Fibroblast of mammary gland (primary cell): ENCODE measurements around the gene COX5B.

Experiments used
- DNase-seq: peaks from one replicate; pipeline ENCODE4 v3.0.0-alpha.2; 2010; ENCODE audit warnings: low read depth
- H3K4me3 ChIP-seq: 2 replicates; pipeline ENCODE4 v1.5.1; 2011; ENCODE audit warnings: low read depth, mild to moderate bottlenecking, low read length, moderate library complexity; ENCODE audit not compliant: control insufficient read depth
- CTCF ChIP-seq: conservative IDR thresholded peaks from 2 replicates; pipeline ENCODE4 v1.5.1; 2011; ENCODE audit warnings: low read depth, low read length, inconsistent platforms; ENCODE audit not compliant: control insufficient read depth, insufficient read depth

Gene COX5B

DNA sequence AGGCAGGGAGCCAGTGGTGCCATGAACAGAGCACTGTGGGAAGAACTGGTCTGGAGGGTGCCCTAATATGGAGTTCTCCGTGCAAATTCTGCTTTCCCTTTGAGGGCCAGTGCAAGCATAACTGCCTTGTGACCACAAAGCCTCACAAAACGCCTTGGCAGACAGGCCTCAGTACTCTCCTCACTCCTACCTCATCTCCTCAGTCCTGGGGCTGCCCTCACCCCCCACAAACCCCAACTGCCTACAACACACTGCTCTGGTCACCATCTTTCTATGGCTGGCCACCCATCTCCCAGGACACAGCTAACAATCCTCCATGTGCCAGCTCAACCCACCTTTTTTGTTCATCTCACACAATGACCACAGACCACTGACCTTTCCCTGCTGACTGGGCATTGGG, 8.9 kb downstream of the COX5B start:
- no peak overlapping the region for H3K4me3 ChIP-seq
- TF ChIP-seq CTCF = no peak

GRCh38 chr2:97656129-97656755, 10.4 kb downstream of the COX5B start:
- H3K4me3 ChIP-seq = no peak overlapping the region
- DNase-seq = no peak
- TF ChIP-seq CTCF = no peak

More for the DNA sequence above, 8.9 kb downstream of the COX5B start:
- no peak for DNase-seq

- H3K4me3 ChIP-seq = no peak overlapping the region
- TF ChIP-seq CTCF = no peak
- no peak for DNase-seq
These were observed 11.2 kb downstream of the COX5B start for GRCh38 chr2:97656905-97657587.

DNA sequence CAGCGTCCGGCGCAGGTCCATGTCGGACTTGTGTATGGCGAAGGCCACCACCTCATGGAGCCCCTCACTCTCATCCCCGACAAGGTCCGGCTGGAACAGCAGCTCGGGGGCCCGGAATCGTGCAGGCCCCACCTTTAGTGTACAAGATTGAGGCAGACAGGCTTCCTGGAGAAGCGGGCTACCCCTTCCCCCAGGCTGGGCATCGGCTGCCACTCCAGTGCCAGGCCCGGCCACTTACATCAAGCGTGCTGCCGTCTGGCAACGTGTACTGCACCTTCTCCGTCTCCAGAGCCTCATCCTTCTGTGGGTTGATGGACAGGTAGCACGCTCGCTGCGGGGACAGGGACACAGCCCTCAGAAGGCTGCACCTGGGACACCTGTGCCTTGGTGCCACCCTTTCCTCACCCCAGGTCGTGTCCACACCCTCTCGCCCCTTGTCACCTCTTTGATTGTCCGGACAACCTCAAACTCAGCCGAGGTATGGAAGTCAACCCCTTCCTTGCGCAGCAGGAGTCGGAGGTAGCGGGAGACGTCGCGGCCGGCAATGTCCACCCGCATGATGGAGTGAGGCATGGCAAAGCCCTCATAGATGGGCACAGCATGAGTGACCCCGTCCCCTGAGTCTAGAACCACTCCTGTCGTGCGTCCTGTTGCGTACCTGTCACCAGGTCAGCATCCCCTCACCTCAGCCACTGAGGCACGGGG, 12.3 kb downstream of the COX5B start:
- DNase-seq = no peak
- no peak for TF ChIP-seq CTCF
- no peak overlapping the region for H3K4me3 ChIP-seq

DNA sequence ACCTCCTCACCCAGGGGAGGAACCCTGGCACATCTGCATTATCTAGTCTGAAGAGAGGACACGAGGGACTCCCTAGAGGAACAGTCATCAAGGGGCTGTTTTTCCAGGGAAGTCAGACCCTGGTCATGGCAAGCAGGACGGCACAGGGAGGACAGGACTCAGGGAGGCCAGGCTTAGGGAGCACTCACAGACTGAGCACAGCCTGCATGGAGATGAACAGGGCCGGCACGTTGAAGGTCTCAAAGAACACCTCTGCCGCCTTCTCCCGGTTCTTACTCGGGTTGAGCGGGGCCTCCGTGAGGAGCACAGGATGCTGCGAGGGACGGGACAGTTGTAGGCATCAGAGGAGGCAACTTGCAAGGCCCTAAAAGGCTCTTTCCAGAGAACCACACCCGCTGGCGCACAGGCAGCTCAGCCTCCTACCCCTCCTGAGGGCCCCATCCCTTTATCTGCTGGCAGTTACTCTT, 12.9 kb downstream of the COX5B start:
- TF ChIP-seq CTCF = no peak
- no peak overlapping the region for H3K4me3 ChIP-seq
- no peak for DNase-seq

DNA sequence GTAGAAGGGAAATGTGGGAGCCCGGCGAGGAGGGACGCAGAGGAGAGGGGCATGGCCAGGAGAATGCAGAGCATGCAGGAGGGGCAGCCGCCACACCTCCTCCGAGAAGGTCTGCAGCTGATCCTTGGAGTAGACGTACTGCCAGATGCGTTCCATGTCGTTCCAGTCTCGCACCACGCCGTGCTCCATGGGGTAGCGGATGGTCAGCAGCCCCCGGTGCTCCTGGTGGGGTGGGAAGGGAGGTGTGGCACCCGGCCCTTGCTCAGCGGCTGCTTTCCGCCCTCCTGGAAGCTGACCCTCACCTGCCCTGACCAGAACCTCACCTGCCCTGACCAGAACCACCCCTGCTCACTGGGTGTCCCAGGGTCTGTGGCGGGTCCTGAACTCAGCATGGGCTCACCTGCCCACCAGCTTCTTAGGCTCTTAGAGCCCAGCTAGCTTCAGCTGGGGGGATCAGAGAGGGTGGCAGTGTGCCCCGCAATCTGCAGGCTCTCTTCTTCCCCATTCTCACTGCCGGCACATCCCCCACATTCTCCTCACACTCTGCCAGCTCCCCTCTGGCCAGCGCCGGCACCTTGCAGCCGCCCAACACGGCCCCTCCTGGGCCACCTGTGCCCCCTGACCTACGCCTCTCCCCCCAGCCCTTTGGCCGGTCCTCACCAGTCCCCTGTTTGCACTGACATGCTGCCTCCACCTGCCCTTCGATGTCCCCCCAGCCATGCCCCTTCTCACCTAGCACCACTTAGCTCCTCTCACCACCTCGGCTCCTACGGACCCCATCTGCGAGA, 13.6 kb downstream of the COX5B start:
- no peak for DNase-seq
- H3K4me3 ChIP-seq = no peak overlapping the region
- TF ChIP-seq CTCF = no peak
